Mucosa of rectum (tissue), 2 donors: ENCODE results near the gene INIP.
"Not testable (repeated sequence)": the region's sequence is repeated elsewhere in the genome, so short reads cannot be mapped to it uniquely, and the experiment has no call there.

Source experiments
- H3K27ac ChIP-seq, 2 donors: one replicate each; pipeline ENCODE4 v1.7.0; 2013; ENCODE audit warnings: inconsistent platforms in 2 of 2, low read depth in 2 of 2, low read length in 2 of 2
- H3K27me3 ChIP-seq, 2 donors: one replicate each; pipeline ENCODE4 v1.7.0; 2013; ENCODE audit warnings: low read length in 2 of 2; ENCODE audit not compliant: control insufficient read depth in 2 of 2, insufficient read depth in 2 of 2
- H3K36me3 ChIP-seq, 2 donors: one replicate each; pipeline ENCODE4 v1.7.0; 2013; ENCODE audit warnings: low read length in 2 of 2; ENCODE audit not compliant: control insufficient read depth in 2 of 2, insufficient read depth in 2 of 2
- H3K4me1 ChIP-seq, 2 donors: one replicate each; pipeline ENCODE4 v1.7.0; 2013; ENCODE audit warnings: low read length in 2 of 2, mild to moderate bottlenecking in 1 of 2; ENCODE audit not compliant: control insufficient read depth in 2 of 2, insufficient read depth in 2 of 2
- H3K4me3 ChIP-seq, 2 donors: one replicate each; pipeline ENCODE4 v1.7.0; 2013; ENCODE audit warnings: low read length in 2 of 2
- H3K9ac ChIP-seq, 2 donors: one replicate each; pipeline ENCODE4 v1.7.0; 2013; ENCODE audit warnings: low read length in 2 of 2, low read depth in 1 of 2, mild to moderate bottlenecking in 1 of 2
- H3K9me3 ChIP-seq, 2 donors: one replicate each; pipeline ENCODE4 v1.7.0; 2013; ENCODE audit warnings: low read length in 2 of 2; ENCODE audit not compliant: control insufficient read depth in 2 of 2
- donor health status: healthy.
- donor health status: Normal muscosa, but diverticular disease.

The INIP gene

GRCh38 chr9:112744177-112744576, 26.3 kb upstream of the INIP start:
- H3K27ac ChIP-seq, result no peak overlapping the region

GRCh38 chr9:112743216-112743836, 25.4 kb upstream of the INIP start:
- no peak overlapping the region for H3K9ac ChIP-seq
- no peaks in the 10 kb centered on the region for H3K9me3 ChIP-seq
- H3K36me3 ChIP-seq, result no peaks in the 10 kb centered on the region
- no peaks in the 10 kb centered on the region for H3K4me1 ChIP-seq
- no peak overlapping the region for H3K4me3 ChIP-seq
- H3K27ac ChIP-seq, result no peak overlapping the region
- no peaks in the 10 kb centered on the region for H3K27me3 ChIP-seq

More at GRCh38 chr9:112744177-112744576, 26.3 kb upstream of the INIP start:
- Histone ChIP-seq H3K4me3 (no peak overlapping the region), H3K9ac (no peak overlapping the region), H3K27me3 (no peaks in the 10 kb centered on the region), H3K4me1 (no peaks in the 10 kb centered on the region), H3K36me3 (no peaks in the 10 kb centered on the region), H3K9me3 (no peaks in the 10 kb centered on the region)

- H3K9ac ChIP-seq, result no peak overlapping the region
- no peak overlapping the region for H3K27ac ChIP-seq
- H3K27me3 ChIP-seq, result no peaks in the 10 kb centered on the region
- H3K4me1 ChIP-seq, result peaks cover 6 to 22% of the 10 kb centered on the region in 2 donors
- H3K36me3 ChIP-seq, result no peaks in the 10 kb centered on the region
- no peaks in the 10 kb centered on the region for H3K9me3 ChIP-seq
- H3K4me3 ChIP-seq, result no peak overlapping the region
These were observed 17.0 kb upstream of the INIP start for GRCh38 chr9:112734892-112735291.

GRCh38 chr9:112731971-112732370, 14.1 kb upstream of the INIP start:
- H3K27ac ChIP-seq, result peak overlapping the region; percentile 24 to 47
- no peaks in the 10 kb centered on the region for H3K36me3 ChIP-seq
- no peaks in the 10 kb centered on the region for H3K27me3 ChIP-seq
- H3K4me1 ChIP-seq, result peaks cover 6 to 11% of the 10 kb centered on the region in 2 donors
- peak overlapping the region; percentile 16 to 43 for H3K4me3 ChIP-seq
- H3K9me3 ChIP-seq, result no peaks in the 10 kb centered on the region
- no peak overlapping the region for H3K9ac ChIP-seq

- Histone ChIP-seq H3K4me1 (peaks cover 6 to 11% of the 10 kb centered on the region in 2 donors), H3K36me3 (no peaks in the 10 kb centered on the region), H3K27ac (no peak overlapping the region), H3K4me3 (no peak overlapping the region), H3K9me3 (no peaks in the 10 kb centered on the region), H3K9ac (no peak overlapping the region), H3K27me3 (no peaks in the 10 kb centered on the region)
These were observed 10.5 kb upstream of the INIP start for GRCh38 chr9:112728401-112728800.

GRCh38 chr9:112726428-112726827, 8.5 kb upstream of the INIP start:
- Histone ChIP-seq H3K4me3 (no peak overlapping the region), H3K4me1 (peaks cover 0 to 6% of the 10 kb centered on the region in 2 donors), H3K9ac (no peak overlapping the region), H3K27ac (no peak overlapping the region), H3K27me3 (no peaks in the 10 kb centered on the region), H3K36me3 (no peaks in the 10 kb centered on the region), H3K9me3 (no peaks in the 10 kb centered on the region)

- Histone ChIP-seq H3K27ac (peak overlapping the region in 1 of 2 donors; percentile 43), H3K27me3 (no peaks in the 10 kb centered on the region), H3K9me3 (no peaks in the 10 kb centered on the region), H3K4me1 (peaks cover 0 to 5% of the 10 kb centered on the region in 2 donors), H3K36me3 (no peaks in the 10 kb centered on the region), H3K9ac (no peak overlapping the region), H3K4me3 (no peak overlapping the region)
These were observed 8.0 kb upstream of the INIP start for GRCh38 chr9:112725961-112726360.

- not testable (repeated sequence) for H3K4me1 ChIP-seq, H3K4me3 ChIP-seq, H3K27me3 ChIP-seq, H3K36me3 ChIP-seq, H3K9me3 ChIP-seq, H3K27ac ChIP-seq, H3K9ac ChIP-seq
These were observed 4.8 kb upstream of the INIP start for GRCh38 chr9:112722749-112723148.

GRCh38 chr9:112720113-112720780, 2.3 kb upstream of the INIP start:
- Histone ChIP-seq H3K9ac (no peak overlapping the region), H3K9me3 (no peaks in the 10 kb centered on the region), H3K27ac (no peak overlapping the region), H3K36me3 (no peaks in the 10 kb centered on the region), H3K4me3 (no peak overlapping the region), H3K4me1 (peaks cover 5 to 6% of the 10 kb centered on the region in 2 donors), H3K27me3 (no peaks in the 10 kb centered on the region)

GRCh38 chr9:112719696-112720095, 1.8 kb upstream of the INIP start:
- Histone ChIP-seq H3K4me3 (no peak overlapping the region), H3K27me3 (no peaks in the 10 kb centered on the region), H3K27ac (no peak overlapping the region), H3K4me1 (peaks cover 5 to 6% of the 10 kb centered on the region in 2 donors), H3K36me3 (peaks cover 0 to 3% of the 10 kb centered on the region in 2 donors), H3K9ac (no peak overlapping the region), H3K9me3 (no peaks in the 10 kb centered on the region)
